HepG2 (cell line): ENCODE data around the gene JPH4. TPM values are rescaled to one million over a fixed set of nuclear protein-coding genes. Genes with fewer than 3 reads are reported as not detected.
A peak's percentile ranks its signal among the peaks of the same experiment; 100 is the strongest.

Source experiments
- AKAP8 ChIP-seq: sonication (generic); formaldehyde crosslinking; IDR thresholded peaks from 2 replicates; pipeline ENCODE4 v1.5.1; 2020; ENCODE audit warnings: mild to moderate bottlenecking, missing genetic modification reagents
- BHLHE40 ChIP-seq: IDR thresholded peaks from 2 replicates; pipeline ENCODE4 v1.6.1; 2011; ENCODE audit warnings: low read length, improper control_type of control experiment
- CCAR2 ChIP-seq: fragments of 200-400 bp; formaldehyde crosslinking; optimal IDR thresholded peaks from 2 replicates; pipeline ENCODE3; 2018; ENCODE audit warnings: low read depth, mild to moderate bottlenecking, low read length, moderate library complexity
- CHD4 ChIP-seq: fragments of 200-600 bp; sonication (generic); IDR thresholded peaks from 2 replicates; pipeline ENCODE4 v1.7.0; 2017; ENCODE audit warnings: mild to moderate bottlenecking, low read length, borderline replicate concordance
- GATAD1 ChIP-seq: IDR thresholded peaks from 2 replicates; pipeline ENCODE4 v1.6.1; 2016; ENCODE audit warnings: missing genetic modification reagents, missing compliant biosample characterization
- ISX ChIP-seq: sonication (generic); formaldehyde crosslinking; conservative IDR thresholded peaks from 2 replicates; pipeline ENCODE4 v1.5.0; 2020; ENCODE audit warnings: missing genetic modification reagents
- KAT8 ChIP-seq: IDR thresholded peaks from 2 replicates; pipeline ENCODE4 v1.6.1; 2016; ENCODE audit warnings: missing genetic modification reagents, missing compliant biosample characterization
- KDM1A ChIP-seq: IDR thresholded peaks from 2 replicates; pipeline ENCODE4 v1.6.1; 2016; ENCODE audit warnings: missing compliant biosample characterization
- SYNCRIP ChIP-seq: fragments of 200-400 bp; formaldehyde crosslinking; IDR thresholded peaks from 2 replicates; pipeline ENCODE4 v1.6.1; 2018; ENCODE audit warnings: mild to moderate bottlenecking, low read depth, low read length; ENCODE audit not compliant: insufficient read depth
- ZMYM3 ChIP-seq: sonication (generic); formaldehyde crosslinking; IDR thresholded peaks from 2 replicates; pipeline ENCODE4 v1.5.1; 2020; ENCODE audit warnings: mild to moderate bottlenecking, missing genetic modification reagents
- ZNF567 ChIP-seq: sonication (generic); formaldehyde crosslinking; IDR thresholded peaks from 2 replicates; pipeline ENCODE4 v1.8.1; 2023; ENCODE audit warnings: mild to moderate bottlenecking, missing genetic modification reagents, borderline replicate concordance
- ZNF670 ChIP-seq: sonication (generic); formaldehyde crosslinking; IDR thresholded peaks from 2 replicates; pipeline ENCODE4 v1.8.0; 2022; ENCODE audit warnings: mild to moderate bottlenecking, missing genetic modification reagents, borderline replicate concordance
- polyA plus RNA-seq, 8 experiments: library from polyadenylated mRNA; depleted of rRNA in 3 of 8; stranded (reverse) in 7 of 8; unstranded in 1 of 8; fragments of >200 nt; fragmentation: Illumina TruSeq in 4 of 8; extraction: Trizol in 4 of 8; gene quantifications; 2 replicates each; pipeline versions ENCODE4 v1.2.1 to v1.2.3, GENCODE V29; 2011 to 2016; ENCODE audit warnings: low read depth in 4 of 8, missing spikeins in 1 of 8, mixed read lengths in 1 of 8; ENCODE audit not compliant: insufficient read depth in 1 of 8
- total RNA-seq, 5 experiments: library from RNA; depleted of rRNA; stranded (reverse); fragments of >200 nt; fragmentation: Illumina TruSeq; extraction: Trizol; gene quantifications; 2 replicates each; pipeline ENCODE4 v1.2.3, GENCODE V29; 2016; ENCODE audit warnings: low read depth in 1 of 5
- TF ChIP-seq, protein P1 (sequence below): sonication (generic); formaldehyde crosslinking; IDR thresholded peaks from 2 replicates; pipeline ENCODE4 v1.5.0; 2020; ENCODE audit warnings: mild to moderate bottlenecking, missing genetic modification reagents, borderline replicate concordance
- TF ChIP-seq, protein P2 (sequence below): sonication (generic); formaldehyde crosslinking; IDR thresholded peaks from 2 replicates; pipeline ENCODE4 v1.5.1; 2020; ENCODE audit warnings: missing genetic modification reagents, mild to moderate bottlenecking, borderline replicate concordance
- TF ChIP-seq, protein P3 (sequence below): sonication (generic); formaldehyde crosslinking; IDR thresholded peaks from 2 replicates; pipeline ENCODE4 v1.4.0; 2020; ENCODE audit warnings: missing genetic modification reagents, low read depth, mild to moderate bottlenecking, borderline replicate concordance

The JPH4 gene
- total and polyA plus RNA-seq, 2 of the 13 experiments (the other 11 are each of a cell fraction or from before 2014, with no cell fraction given) = 0.08 to 0.22 TPM

GRCh38 chr14:23561873-23562821 is 16.4 kb downstream of the JPH4 start (continued):
- TF ChIP-seq, protein P1, sequence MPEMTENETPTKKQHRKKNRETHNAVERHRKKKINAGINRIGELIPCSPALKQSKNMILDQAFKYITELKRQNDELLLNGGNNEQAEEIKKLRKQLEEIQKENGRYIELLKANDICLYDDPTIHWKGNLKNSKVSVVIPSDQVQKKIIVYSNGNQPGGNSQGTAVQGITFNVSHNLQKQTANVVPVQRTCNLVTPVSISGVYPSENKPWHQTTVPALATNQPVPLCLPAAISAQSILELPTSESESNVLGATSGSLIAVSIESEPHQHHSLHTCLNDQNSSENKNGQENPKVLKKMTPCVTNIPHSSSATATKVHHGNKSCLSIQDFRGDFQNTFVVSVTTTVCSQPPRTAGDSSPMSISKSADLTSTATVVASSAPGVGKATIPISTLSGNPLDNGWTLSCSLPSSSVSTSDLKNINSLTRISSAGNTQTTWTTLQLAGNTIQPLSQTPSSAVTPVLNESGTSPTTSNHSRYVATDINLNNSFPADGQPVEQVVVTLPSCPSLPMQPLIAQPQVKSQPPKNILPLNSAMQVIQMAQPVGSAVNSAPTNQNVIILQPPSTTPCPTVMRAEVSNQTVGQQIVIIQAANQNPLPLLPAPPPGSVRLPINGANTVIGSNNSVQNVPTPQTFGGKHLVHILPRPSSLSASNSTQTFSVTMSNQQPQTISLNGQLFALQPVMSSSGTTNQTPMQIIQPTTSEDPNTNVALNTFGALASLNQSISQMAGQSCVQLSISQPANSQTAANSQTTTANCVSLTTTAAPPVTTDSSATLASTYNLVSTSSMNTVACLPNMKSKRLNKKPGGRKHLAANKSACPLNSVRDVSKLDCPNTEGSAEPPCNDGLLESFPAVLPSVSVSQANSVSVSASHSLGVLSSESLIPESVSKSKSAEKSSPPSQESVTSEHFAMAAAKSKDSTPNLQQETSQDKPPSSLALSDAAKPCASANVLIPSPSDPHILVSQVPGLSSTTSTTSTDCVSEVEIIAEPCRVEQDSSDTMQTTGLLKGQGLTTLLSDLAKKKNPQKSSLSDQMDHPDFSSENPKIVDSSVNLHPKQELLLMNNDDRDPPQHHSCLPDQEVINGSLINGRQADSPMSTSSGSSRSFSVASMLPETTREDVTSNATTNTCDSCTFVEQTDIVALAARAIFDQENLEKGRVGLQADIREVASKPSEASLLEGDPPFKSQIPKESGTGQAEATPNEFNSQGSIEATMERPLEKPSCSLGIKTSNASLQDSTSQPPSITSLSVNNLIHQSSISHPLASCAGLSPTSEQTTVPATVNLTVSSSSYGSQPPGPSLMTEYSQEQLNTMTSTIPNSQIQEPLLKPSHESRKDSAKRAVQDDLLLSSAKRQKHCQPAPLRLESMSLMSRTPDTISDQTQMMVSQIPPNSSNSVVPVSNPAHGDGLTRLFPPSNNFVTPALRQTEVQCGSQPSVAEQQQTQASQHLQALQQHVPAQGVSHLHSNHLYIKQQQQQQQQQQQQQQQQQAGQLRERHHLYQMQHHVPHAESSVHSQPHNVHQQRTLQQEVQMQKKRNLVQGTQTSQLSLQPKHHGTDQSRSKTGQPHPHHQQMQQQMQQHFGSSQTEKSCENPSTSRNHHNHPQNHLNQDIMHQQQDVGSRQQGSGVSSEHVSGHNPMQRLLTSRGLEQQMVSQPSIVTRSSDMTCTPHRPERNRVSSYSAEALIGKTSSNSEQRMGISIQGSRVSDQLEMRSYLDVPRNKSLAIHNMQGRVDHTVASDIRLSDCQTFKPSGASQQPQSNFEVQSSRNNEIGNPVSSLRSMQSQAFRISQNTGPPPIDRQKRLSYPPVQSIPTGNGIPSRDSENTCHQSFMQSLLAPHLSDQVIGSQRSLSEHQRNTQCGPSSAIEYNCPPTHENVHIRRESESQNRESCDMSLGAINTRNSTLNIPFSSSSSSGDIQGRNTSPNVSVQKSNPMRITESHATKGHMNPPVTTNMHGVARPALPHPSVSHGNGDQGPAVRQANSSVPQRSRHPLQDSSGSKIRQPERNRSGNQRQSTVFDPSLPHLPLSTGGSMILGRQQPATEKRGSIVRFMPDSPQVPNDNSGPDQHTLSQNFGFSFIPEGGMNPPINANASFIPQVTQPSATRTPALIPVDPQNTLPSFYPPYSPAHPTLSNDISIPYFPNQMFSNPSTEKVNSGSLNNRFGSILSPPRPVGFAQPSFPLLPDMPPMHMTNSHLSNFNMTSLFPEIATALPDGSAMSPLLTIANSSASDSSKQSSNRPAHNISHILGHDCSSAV (CRISPR knock-in tag) = no peak; the same call in 1 of the 2 replicates
- peak; percentile 74 for TF ChIP-seq ZNF567 (CRISPR knock-in tag)
- TF ChIP-seq KAT8 (CRISPR knock-in tag) = no peak
- TF ChIP-seq, protein P2, sequence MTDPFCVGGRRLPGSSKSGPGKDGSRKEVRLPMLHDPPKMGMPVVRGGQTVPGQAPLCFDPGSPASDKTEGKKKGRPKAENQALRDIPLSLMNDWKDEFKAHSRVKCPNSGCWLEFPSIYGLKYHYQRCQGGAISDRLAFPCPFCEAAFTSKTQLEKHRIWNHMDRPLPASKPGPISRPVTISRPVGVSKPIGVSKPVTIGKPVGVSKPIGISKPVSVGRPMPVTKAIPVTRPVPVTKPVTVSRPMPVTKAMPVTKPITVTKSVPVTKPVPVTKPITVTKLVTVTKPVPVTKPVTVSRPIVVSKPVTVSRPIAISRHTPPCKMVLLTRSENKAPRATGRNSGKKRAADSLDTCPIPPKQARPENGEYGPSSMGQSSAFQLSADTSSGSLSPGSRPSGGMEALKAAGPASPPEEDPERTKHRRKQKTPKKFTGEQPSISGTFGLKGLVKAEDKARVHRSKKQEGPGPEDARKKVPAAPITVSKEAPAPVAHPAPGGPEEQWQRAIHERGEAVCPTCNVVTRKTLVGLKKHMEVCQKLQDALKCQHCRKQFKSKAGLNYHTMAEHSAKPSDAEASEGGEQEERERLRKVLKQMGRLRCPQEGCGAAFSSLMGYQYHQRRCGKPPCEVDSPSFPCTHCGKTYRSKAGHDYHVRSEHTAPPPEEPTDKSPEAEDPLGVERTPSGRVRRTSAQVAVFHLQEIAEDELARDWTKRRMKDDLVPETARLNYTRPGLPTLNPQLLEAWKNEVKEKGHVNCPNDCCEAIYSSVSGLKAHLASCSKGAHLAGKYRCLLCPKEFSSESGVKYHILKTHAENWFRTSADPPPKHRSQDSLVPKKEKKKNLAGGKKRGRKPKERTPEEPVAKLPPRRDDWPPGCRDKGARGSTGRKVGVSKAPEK (CRISPR knock-in tag) = 0 out of 2 replicates have a peak, but pooled peaks have one; percentile 64
- peak; percentile 31; the same call in 1 of the 2 replicates for TF ChIP-seq ZMYM3 (CRISPR knock-in tag)
- no peak for TF ChIP-seq ISX
- no peak for TF ChIP-seq SYNCRIP
- TF ChIP-seq CCAR2 = no peak
- no peak for TF ChIP-seq CHD4
- TF ChIP-seq, protein P3, sequence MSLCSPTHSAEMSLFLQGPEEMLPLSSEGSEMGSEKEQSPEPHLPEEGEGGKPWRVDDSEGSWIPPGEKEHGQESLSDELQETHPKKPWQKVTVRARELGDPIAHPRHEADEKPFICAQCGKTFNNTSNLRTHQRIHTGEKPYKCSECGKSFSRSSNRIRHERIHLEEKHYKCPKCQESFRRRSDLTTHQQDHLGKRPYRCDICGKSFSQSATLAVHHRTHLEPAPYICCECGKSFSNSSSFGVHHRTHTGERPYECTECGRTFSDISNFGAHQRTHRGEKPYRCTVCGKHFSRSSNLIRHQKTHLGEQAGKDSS (CRISPR knock-in tag) = 0 out of 2 replicates have a peak, but pooled peaks have one; percentile 27
- TF ChIP-seq ZNF670 = no peak
- peak; percentile 67; the same call in 1 of the 2 replicates for TF ChIP-seq AKAP8
- no peak for TF ChIP-seq BHLHE40
- no peak; the same call in 1 of the 2 replicates for TF ChIP-seq GATAD1 (CRISPR knock-in tag)
- no peak for TF ChIP-seq KDM1A (CRISPR knock-in tag)
